Loucy (cell line): ENCODE results near the gene PLEKHO2.

Experiments
- H2AFZ ChIP-seq: fragments of 200-600 bp; sonication (generic); 2 replicates; pipeline ENCODE4 v1.6.0; 2016; ENCODE audit warnings: antibody characterized with exemption, mild to moderate bottlenecking, low read length, moderate library complexity
- H3F3A ChIP-seq: fragments of 200-600 bp; 2 replicates; pipeline ENCODE4 v1.6.0; 2016; ENCODE audit warnings: antibody characterized with exemption, low read depth, mild to moderate bottlenecking
- H3K27me3 ChIP-seq: fragments of 200-600 bp; sonication (generic); 2 replicates; pipeline ENCODE4 v1.6.1; 2014; ENCODE audit warnings: low read length, mild to moderate bottlenecking; ENCODE audit not compliant: insufficient read depth, poor library complexity, severe bottlenecking
- H3K36me3 ChIP-seq: fragments of 200-600 bp; sonication (generic); 2 replicates; pipeline ENCODE4 v1.6.1; 2016; ENCODE audit warnings: low read length; ENCODE audit not compliant: insufficient read depth
- H3K4me1 ChIP-seq: fragments of 200-600 bp; sonication (generic); 2 replicates; pipeline ENCODE4 v1.5.1; 2014; ENCODE audit warnings: low read length, mild to moderate bottlenecking; ENCODE audit not compliant: insufficient read depth, poor library complexity, severe bottlenecking
- H3K4me2 ChIP-seq: fragments of 200-600 bp; sonication (generic); 2 replicates; pipeline ENCODE4 v1.6.0; 2014; ENCODE audit warnings: antibody characterized with exemption, low read length, low read depth, mild to moderate bottlenecking; ENCODE audit not compliant: poor library complexity, severe bottlenecking
- H3K4me3 ChIP-seq: fragments of 200-600 bp; sonication (generic); 2 replicates; pipeline ENCODE4 v1.5.1; 2014; ENCODE audit warnings: low read length, mild to moderate bottlenecking, mixed read lengths; ENCODE audit not compliant: poor library complexity, severe bottlenecking
- H3K79me2 ChIP-seq: fragments of 200-600 bp; sonication (generic); 2 replicates; pipeline ENCODE4 v1.6.1; 2014; ENCODE audit warnings: low read length; ENCODE audit not compliant: insufficient read depth
- H3K9ac ChIP-seq: fragments of 200-600 bp; sonication (generic); 2 replicates; pipeline ENCODE4 v1.6.0; 2014; ENCODE audit warnings: mild to moderate bottlenecking, low read depth, low read length, moderate library complexity; ENCODE audit not compliant: poor library complexity, severe bottlenecking
- H3K9me2 ChIP-seq: fragments of 200-600 bp; sonication (generic); replicated peaks from 2 replicates; pipeline ENCODE4 v1.6.1; 2016; ENCODE audit warnings: low read depth, low read length, mixed read lengths
- H3K9me3 ChIP-seq: fragments of 200-600 bp; sonication (generic); 2 replicates; pipeline ENCODE4 v1.6.1; 2014; ENCODE audit warnings: mild to moderate bottlenecking, antibody characterized with exemption, low read length, low read depth; ENCODE audit not compliant: insufficient read depth
- H4K20me1 ChIP-seq: fragments of 200-600 bp; sonication (generic); 2 replicates; pipeline ENCODE4 v1.6.0; 2014; ENCODE audit warnings: antibody characterized with exemption, low read length, mild to moderate bottlenecking; ENCODE audit not compliant: insufficient read depth, poor library complexity, severe bottlenecking
- CTCF ChIP-seq: fragments of 200-600 bp; sonication (generic); conservative IDR thresholded peaks from 2 replicates; pipeline ENCODE4 v1.5.1; 2014; ENCODE audit warnings: mild to moderate bottlenecking, antibody characterized with exemption, low read length
- EZH2phosphoT487 ChIP-seq: fragments of 200-600 bp; IDR thresholded peaks from 2 replicates; pipeline ENCODE4 v1.6.1; 2018; ENCODE audit warnings: antibody characterized with exemption, mild to moderate bottlenecking, moderate library complexity, borderline replicate concordance

Gene PLEKHO2

GRCh38 chr15:64843991-64844390, 2.3 kb downstream of the PLEKHO2 start:
- no peak for TF ChIP-seq EZH2phosphoT487
- TF ChIP-seq CTCF, result no peak
- Histone ChIP-seq H3K9me3 (no peaks in the 10 kb centered on the region), H3K9me2 (no peaks in the 10 kb centered on the region), H3K4me3 (peak overlapping the region; percentile 95), H3F3A (0 out of 2 replicates have a peak, but pooled peaks cover 3% of the 10 kb centered on the region), H3K9ac (peak overlapping the region; percentile 95), H3K36me3 (peaks cover 4% of the 10 kb centered on the region; the same call in 1 of the 2 replicates), H3K4me1 (peaks cover 75% of the 10 kb centered on the region), H3K4me2 (peak overlapping the region; percentile 95), H3K79me2 (peaks cover 78% of the 10 kb centered on the region), H2AFZ (no peak overlapping the region), H4K20me1 (peaks cover 46% of the 10 kb centered on the region), H3K27me3 (no peaks in the 10 kb centered on the region)

GRCh38 chr15:64844576-64845145, 2.9 kb downstream of the PLEKHO2 start:
- Histone ChIP-seq H3K27me3 (no peaks in the 10 kb centered on the region), H3K36me3 (peaks cover 6% of the 10 kb centered on the region; the same call in 1 of the 2 replicates), H2AFZ (no peak overlapping the region), H3K9ac (peak overlapping the region; percentile 95), H3K4me1 (peaks cover 70% of the 10 kb centered on the region), H3F3A (0 out of 2 replicates have a peak, but pooled peaks cover 3% of the 10 kb centered on the region), H3K4me2 (peak overlapping the region; percentile 95), H4K20me1 (peaks cover 46% of the 10 kb centered on the region), H3K9me2 (no peaks in the 10 kb centered on the region), H3K9me3 (no peaks in the 10 kb centered on the region), H3K79me2 (peaks cover 78% of the 10 kb centered on the region), H3K4me3 (peak overlapping the region; percentile 95)
- TF ChIP-seq EZH2phosphoT487, result no peak
- TF ChIP-seq CTCF, result no peak

GRCh38 chr15:64845183-64845611, 3.5 kb downstream of the PLEKHO2 start:
- Histone ChIP-seq H2AFZ (no peak overlapping the region), H3K9ac (peak overlapping the region; percentile 95), H4K20me1 (peaks cover 46% of the 10 kb centered on the region), H3K4me3 (peak overlapping the region; percentile 95), H3K36me3 (peaks cover 7% of the 10 kb centered on the region; the same call in 1 of the 2 replicates), H3K9me2 (no peaks in the 10 kb centered on the region), H3K4me1 (peaks cover 70% of the 10 kb centered on the region), H3K79me2 (peaks cover 82% of the 10 kb centered on the region), H3K27me3 (no peaks in the 10 kb centered on the region), H3F3A (0 out of 2 replicates have a peak, but pooled peaks cover 3% of the 10 kb centered on the region), H3K9me3 (no peaks in the 10 kb centered on the region), H3K4me2 (peak overlapping the region; percentile 95)
- TF ChIP-seq EZH2phosphoT487, result no peak
- TF ChIP-seq CTCF, result no peak
